ENCODE results near the gene MAPK7. TPM values are rescaled to one million over a fixed set of nuclear protein-coding genes. Genes with fewer than 3 reads are reported as not detected.

Gene MAPK7
- total RNA-seq, 2 donors from 2014 or later = 49.2 to 51.2 TPM

GRCh38 chr17:19426631-19427030 is 48.3 kb downstream of the MAPK7 start:
- H3K27ac ChIP-seq = no peak overlapping the region
- TF ChIP-seq CTCF (IDR thresholded peaks at IDR 0.05) = no peak
- H3K9me3 ChIP-seq = no peaks in the 10 kb centered on the region
- ATAC-seq (ENCODE audit: insufficient number of reproducible peaks, low FRiP score, low read depth) (no peak), DNase-seq (ENCODE audit: low spot score) (no peak)
- no peaks in the 10 kb centered on the region for H3K36me3 ChIP-seq
- no peaks in the 10 kb centered on the region for H3K27me3 ChIP-seq (replicated peaks; ENCODE audit: insufficient read depth)
- H3K4me3 ChIP-seq = no peak overlapping the region
- H3K4me1 ChIP-seq (ENCODE audit: control insufficient read depth in 1 of 2, low read depth in 2 of 2) = no peaks in the 10 kb centered on the region

GRCh38 chr17:19431691-19432090 is 53.4 kb downstream of the MAPK7 start:
- H3K9me3 ChIP-seq = no peaks in the 10 kb centered on the region
- H3K4me3 ChIP-seq = no peak overlapping the region
- DNase-seq (ENCODE audit: low spot score) = no peak
- H3K27ac ChIP-seq = no peak overlapping the region
- no peak for TF ChIP-seq CTCF (IDR thresholded peaks at IDR 0.05)
- no peaks in the 10 kb centered on the region for H3K36me3 ChIP-seq
- no peaks in the 10 kb centered on the region for H3K27me3 ChIP-seq (replicated peaks; ENCODE audit: insufficient read depth)
- H3K4me1 ChIP-seq (ENCODE audit: control insufficient read depth in 1 of 2, low read depth in 2 of 2) = no peaks in the 10 kb centered on the region
- ATAC-seq (ENCODE audit: insufficient number of reproducible peaks, low FRiP score, low read depth) = no peak

Other genes with a start within 250 kb of the MAPK7 start
- gene EPN2, start 141.1 kb upstream of the MAPK7 start, total RNA-seq = 10 to 100 TPM; 28.7 to 47.9 TPM
- gene B9D1, start 15.8 kb upstream of the MAPK7 start, total RNA-seq = 10 to 100 TPM in 1 of 2 donors, 1 to 10 TPM in 1; 6.3 to 33.4 TPM
- gene MFAP4, start 8.7 kb downstream of the MAPK7 start, total RNA-seq = 100 to 1,000 TPM; 425 to 501 TPM
- gene RNF112, start 32.7 kb downstream of the MAPK7 start, total RNA-seq = 1 to 10 TPM; 2.8 to 8.3 TPM
- 10 to 100 TPM in 1 of 2 donors, 1 to 10 TPM in 1; 4.1 to 17.0 TPM for gene SLC47A1, start 155.4 kb downstream of the MAPK7 start, total RNA-seq